HG03439 (cell line): ENCODE results near the gene SSU72.
"Not testable (repeated sequence)": the region's sequence is repeated elsewhere in the genome, so short reads cannot be mapped to it uniquely, and the experiment has no call there.

Source experiments
- ATAC-seq: cut with Tn5 transposase; IDR thresholded peaks from one replicate; pipeline ENCODE4 v1.9.1; 2021; ENCODE audit warnings: mild to moderate bottlenecking, moderate library complexity; ENCODE audit not compliant: unreplicated experiment

SSU72 gene

DNA sequence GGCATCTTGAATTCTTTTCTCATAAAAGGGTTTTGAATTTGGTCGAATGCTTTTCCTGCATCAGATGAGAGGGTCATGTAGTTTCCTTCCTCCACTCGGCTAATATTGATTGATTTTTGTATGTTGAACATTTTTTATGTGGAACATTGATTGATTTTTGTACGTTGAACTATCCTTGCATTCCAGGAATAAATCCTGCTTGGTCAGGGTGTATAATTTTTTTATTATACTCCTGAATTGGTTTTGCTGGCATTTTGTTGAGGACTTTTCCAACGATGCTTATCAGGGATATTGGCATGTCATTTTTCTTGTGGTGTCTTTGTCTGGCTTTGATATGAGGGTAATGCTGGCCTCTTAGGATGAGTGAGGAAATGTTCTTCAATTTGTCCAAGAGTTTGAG is 42.7 kb downstream of the SSU72 start:
- ATAC-seq, result no peak

DNA sequence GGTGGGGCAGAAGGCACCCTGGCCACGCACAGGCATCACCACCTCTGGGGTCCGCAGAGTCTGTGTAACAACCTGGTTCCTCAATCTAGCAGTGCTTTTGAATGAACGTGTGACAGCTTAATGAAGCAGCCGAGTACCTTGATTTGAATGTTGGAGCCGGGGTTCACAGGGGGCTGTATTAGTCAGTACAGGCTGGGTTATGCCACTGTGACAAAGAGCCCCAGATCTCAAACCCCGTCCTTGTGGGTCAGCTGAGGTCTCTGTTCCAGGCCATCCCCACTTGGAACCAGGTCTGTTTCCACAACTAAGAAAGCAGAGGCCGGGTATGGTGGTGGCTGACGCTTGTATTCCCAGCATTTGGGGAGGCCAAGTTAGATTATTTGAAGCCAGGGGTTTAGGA is 44.7 kb downstream of the SSU72 start:
- no peak for ATAC-seq

DNA sequence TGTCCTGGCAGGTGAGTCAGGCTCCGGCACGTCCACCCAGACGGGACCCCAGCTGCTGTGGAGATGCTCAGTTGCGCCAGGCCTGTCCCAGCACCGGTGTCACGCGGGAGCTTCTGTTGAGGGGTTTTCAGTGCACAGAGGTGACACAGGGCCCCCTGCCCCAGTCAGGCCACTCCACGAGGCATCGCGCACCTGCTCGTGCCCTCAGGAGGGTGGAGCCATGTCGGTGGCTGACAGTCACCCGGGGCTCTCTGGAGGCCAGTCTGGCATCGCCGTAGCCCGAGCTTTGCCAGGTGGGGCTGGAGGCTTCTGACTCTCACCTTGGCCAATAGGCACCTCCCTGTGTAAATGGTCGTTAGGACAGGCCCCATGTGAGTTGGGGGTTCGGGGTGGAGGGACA is 45.3 kb downstream of the SSU72 start:
- ATAC-seq, result no peak

DNA sequence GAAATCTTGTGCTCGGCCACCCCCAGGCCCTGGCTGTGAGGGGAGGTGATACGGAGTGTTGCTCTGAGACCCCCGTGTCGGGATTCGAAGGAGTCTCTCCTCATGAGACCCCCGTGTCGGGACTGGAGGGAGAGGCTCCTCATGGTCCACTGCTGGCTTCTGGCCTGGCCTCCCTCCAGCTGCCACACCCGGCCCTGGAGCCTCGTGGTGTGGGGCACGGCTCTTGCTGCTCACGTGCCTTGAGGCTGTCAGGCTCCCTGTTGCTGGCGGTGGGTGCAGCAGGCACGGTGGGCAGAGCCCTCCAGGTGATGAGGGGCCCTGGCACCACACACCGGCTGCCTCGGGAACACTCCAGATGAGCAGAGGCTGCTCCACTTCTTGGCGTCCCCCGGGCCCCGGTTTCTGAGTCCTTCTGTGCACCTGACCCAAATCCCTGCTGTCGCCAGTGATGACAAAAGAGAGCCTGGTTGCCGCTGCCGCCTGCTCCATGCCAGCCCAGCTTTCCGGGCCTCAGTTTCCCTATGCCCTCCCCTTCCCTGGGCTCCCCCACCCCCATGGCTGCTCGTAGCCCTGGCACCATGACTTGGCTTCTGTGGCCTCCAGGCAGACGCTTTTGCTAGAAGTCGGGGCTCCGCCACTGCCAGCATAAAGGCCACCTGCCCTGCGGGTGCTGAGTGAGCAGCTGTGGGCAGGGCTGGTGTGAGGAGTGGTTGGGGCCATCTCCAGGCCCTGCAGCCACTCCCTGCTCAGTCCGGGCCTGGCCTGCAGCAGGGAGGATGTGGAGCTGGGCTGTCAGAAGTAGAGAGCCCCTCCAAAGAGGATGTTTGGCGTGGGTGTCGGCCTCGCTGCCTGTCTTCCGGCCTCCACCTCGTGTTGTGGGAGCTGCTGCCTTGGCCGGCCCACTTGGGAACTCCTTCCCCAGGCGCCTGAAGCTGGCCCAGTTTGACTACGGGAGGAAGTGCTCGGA is 46.1 kb downstream of the SSU72 start:
- no peak for ATAC-seq

DNA sequence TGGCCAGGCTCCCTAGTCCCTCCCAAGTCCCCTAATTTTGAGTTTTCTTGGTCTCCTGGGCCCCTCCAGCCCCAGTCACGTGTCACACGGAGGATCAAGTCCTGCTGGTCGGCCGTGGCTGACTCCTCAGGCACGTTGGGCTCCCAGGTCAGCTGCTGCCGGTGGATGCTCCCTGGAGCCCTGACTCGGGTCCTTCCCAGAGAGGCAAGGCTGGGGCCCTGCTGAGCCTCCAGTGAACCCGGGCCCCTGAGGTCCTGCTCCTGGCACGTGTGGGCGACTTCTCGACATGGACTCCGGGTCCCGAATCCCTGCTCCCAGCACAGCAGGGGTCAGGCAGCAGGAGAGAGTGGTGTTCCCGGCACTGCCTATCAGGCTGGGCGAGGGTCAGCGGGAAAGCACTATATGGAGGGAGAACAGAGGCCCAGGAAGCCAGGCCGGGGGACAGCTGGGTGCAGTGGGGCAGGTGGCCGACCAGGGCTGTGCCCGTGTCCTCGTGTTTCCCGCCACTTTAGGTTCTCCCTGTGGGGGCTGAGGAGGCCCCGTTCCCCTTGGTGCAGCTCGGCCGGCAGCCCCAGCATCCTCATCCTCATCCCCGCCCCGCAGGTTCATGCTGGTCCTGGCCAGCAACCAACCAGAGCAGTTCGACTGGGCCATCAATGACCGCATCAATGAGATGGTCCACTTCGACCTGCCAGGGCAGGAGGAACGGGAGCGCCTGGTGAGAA is 47.4 kb downstream of the SSU72 start:
- ATAC-seq, result no peak

DNA sequence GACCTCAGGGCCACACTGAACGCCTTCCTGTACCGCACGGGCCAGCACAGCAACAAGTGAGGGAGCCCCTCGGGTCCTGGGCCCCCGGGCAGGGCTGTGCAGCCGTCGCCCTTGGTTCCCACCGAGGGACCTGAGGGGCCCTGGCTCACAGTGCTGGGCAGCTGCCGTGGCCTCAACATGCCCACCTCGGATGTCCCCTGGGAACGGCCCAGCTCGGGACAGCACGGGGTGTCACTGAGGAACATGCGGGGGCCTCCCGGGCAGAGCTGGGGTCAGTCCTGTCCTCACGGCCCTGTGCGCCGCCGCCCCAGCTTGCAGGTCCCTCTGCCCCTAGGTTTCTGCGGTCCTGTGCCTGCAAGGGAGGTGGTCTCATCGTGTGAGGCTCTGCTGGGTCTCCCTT is 48.2 kb downstream of the SSU72 start:
- ATAC-seq, result not testable (repeated sequence)

DNA sequence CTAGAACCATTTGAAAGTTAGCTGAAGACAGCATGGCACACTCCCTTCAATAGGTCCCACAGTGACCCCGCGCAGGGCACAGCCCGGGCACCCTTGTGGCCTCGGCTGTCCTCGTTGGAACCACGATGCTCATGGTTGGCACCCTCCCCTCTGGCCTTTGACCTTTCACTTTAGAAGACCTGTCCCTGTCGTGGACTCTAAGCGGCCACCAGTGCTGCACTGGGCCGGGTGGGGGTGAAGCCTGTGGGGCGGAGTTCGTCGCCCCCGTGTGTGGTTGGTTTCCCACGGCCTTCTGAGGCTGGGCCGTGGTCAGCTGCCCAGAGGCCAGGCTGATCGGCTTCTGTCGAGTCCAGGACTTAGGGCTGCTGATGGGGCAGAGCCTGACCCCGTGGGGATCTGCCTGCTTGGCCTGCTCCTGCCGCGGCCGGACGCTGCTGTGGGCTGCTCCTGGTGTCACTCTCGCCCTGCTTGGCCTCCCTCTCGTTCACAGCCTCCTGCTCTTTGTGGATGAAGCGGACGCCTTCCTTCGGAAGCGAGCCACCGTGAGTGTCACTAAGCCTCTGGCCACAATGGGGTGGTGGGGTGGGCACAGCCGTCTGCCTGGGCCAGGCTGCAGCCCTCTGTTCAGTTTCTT is 49.8 kb downstream of the SSU72 start:
- not testable (repeated sequence) for ATAC-seq

DNA sequence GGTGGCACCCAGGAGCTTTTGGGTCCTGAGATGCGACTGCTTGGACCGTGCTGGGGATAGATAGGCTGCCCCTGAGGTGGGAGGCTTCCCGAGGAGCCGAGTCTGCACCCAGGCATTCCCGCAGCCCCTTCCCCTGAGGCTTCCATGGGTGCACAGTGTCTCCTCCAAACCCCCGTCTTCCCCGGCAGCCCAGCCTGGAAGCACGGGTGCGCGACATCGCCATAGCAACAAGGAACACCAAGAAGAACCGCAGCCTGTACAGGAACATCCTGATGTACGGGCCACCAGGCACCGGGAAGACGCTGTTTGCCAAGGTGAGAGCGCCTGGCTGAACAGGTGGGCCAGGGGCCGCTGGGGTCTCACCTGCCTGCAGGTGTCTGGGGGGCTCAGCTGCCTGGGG is 51.0 kb downstream of the SSU72 start:
- ATAC-seq, result not testable (repeated sequence)

DNA sequence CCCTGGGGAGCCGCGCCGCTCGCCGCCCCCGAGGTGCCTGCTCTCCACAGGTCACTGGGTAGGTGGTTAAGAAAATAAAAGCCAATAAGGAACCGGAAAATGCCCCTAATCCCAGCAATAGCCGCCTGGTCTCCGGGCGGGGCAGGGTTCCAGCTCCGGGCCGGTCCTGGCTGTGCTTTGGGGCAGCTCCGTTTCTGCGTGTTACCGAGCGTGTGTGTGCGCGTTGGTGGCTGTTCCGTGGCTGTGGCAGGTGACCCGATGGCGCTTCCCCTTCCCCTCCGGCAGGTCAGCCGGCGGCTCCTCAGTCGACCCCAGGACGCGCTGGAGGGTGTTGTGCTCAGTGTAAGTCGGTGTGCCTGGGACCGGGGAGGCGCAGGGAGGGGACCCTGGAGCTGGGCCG is 51.4 kb downstream of the SSU72 start:
- ATAC-seq, result not testable (repeated sequence)

DNA sequence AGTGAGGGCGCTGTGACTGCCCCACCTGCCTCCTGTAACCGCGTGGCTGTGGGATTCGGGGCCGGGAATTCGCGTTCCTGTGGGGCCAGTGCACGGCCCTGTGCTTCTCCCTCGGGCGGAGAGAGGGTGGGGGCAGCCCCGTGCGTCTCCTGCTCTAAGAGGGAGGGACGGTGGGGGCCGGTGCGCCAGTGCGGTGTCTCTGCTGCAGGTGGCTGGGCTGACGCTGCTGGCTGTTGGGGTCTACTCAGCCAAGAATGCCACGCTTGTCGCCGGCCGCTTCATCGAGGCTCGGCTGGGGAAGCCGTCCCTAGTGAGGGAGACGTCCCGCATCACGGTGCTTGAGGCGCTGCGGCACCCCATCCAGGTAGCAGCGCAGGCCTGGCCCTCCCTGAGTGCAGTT is 52.1 kb downstream of the SSU72 start:
- not testable (repeated sequence) for ATAC-seq

DNA sequence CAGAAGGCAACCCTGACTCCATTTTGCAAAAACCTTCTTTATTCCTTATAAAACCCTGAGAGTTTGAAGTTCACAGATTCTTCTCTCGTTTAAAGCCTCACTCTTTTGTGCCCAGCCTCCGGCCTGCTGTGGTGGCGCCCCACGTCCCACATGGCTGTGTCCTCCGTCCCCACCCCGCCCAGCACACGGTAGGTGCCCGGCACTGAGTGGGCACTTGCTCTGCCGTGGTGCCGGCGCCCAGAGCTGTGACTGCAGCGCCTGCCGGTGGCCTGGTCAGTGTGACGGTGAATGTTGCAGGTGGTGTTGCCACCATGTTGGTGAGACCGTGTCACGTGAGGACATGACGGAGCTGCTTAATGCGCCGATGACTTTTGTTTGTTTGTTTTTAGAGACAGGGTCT is 53.3 kb downstream of the SSU72 start:
- no peak for ATAC-seq

DNA sequence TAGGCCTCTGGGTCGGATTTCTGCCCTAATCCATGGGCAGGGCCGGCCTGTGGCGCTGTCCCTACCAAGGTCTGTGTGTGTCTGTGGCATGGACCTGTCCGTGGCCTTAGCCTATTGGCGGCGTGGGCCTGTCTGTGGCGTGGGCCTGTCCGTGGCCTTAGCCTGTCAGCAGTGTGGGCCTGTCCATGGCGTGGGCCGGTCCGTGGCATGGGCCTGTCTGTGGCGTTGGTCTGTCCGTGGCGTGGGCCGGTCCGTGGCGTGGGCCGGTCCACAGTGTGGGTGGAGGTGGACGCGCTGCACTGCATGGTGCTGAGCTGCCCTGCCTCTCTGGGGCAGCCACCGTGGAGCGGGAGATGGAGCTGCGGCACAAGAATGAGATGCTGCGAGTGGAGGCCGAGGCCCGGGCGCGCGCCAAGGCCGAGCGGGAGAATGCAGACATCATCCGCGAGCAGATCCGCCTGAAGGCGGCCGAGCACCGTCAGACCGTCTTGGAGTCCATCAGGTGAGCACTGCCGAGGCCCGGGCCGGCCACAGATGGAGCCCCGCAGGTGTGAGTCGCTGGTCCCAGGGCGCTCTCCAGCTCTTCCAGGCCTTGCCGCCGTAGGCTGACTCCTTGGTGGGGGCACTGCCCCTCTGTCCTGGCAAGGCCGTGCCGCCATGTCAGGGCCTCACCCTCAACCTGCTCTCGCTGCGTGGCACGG is 54.7 kb downstream of the SSU72 start:
- ATAC-seq, result not testable (repeated sequence)

DNA sequence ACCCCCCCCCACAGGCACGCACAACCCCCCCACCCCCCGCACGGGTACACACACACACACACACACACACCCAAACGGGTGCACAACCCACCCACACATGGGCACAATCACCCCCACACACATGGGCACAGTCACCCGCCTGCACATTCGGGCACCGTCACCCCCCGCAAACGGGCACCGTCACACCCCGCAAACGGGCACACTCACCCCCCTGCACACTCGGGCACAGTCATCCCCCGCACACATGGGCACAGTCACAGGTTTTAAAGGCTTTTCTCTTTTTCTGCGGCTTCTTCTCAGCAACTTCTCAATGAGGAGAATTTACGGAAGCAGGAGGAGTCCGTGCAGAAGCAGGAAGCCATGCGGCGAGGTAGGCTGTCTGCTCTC is 56.0 kb downstream of the SSU72 start:
- not testable (repeated sequence) for ATAC-seq

DNA sequence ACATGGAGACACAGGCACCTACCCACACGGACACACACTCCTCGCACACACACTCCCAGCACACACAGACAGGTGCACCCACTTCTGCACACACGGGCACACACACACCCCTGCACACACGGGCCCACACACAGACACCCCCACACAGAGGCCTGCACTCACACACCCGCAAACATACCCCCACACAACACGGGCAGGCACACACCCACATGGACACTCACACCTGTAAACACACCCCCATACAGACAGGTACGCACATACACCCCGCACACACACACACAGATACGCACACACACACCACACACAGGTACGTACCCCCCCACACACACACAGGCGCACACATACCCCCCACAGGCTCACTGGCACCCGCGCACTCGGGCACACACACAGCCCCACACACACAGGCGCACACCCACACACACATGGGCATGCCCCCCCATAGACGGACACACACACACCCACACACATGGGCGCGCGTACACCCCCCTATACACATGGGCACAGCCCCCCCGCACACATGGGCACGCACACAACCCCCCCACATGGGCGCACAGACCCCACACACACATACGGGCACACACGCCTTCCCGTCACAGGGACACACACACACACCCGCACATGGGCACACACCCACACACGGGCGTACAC is 56.6 kb downstream of the SSU72 start:
- no peak for ATAC-seq

DNA sequence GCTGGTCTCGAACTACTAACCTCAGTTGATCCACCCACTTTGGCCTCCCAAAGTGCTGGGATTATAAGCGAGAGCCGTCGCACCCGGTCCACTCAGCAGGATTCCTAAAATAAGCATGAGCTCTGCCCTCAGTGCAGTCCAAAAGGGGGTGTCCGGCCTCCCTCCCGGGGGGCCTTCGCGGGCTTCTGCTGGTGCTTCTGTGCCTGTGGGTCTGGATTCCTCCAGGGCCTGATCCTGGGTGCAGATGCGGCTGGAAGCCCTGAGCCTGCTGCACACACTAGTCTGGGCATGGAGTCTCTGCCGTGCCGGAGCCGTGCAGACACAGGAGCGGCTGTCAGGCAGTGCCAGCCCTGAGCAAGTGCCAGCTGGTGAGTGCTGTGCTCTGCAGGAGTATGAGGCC is 57.7 kb downstream of the SSU72 start:
- ATAC-seq, result not testable (repeated sequence)

DNA sequence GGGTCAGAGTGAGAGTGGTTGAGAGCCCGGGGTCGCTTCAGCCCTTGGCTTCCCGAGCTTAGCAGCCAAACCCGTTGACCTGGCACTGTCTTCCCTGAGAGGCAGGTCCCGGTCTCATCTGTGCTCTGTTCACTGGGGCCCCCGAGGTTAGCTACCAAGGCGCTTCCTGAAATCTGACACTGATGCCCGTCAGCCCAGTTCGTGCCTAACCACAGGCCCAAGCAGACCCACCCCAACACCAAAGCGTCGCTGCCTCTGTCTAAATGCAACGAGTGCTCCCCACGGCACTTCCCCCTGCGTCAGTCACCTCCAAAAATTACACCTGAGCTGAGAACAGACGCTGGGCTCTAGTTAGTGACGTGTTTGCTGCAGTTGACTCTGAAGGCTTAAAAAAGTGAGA is 60.3 kb downstream of the SSU72 start:
- not testable (repeated sequence) for ATAC-seq

DNA sequence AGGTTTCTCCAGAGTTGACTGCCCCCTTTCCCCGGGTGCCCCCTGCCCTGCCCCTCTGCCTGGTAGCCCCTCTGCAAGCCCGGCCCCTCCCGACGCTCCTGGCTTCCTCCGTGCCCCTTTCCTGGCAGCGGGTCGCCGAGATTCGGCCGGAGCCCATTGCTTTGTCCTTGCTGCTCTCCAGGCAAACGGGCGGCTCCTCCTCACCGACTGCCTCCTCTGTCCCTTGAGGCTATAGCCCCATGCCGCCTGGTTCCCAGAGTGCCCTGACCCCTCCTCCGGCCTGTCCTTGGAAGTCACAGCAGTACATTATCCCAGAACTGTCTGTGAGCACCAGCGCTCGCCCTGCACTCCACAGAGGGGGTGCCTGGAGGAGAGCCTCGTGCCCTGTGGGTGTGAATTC is 61.0 kb downstream of the SSU72 start:
- ATAC-seq, result not testable (repeated sequence)

DNA sequence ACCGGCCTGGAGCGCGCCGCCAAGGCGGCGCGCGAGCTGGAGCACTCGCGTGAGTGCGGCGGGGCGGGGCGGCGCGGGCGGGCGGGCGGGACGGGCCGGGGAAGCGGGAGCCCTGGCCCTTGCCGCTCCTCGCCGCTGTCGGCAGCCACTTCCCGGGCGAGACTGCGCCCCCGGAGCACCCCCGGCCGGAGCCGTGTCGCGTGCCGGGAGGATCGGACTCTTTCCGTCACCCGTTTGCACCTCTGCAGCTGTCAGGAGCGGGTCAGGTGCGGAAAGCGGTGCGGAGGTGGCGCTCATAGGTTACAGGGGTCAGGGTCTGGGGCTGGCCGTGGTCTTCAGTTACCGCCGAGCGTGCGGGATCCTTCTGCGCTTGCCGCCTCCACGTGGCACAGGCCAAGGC is 62.2 kb downstream of the SSU72 start:
- ATAC-seq, result peak; percentile 6

DNA sequence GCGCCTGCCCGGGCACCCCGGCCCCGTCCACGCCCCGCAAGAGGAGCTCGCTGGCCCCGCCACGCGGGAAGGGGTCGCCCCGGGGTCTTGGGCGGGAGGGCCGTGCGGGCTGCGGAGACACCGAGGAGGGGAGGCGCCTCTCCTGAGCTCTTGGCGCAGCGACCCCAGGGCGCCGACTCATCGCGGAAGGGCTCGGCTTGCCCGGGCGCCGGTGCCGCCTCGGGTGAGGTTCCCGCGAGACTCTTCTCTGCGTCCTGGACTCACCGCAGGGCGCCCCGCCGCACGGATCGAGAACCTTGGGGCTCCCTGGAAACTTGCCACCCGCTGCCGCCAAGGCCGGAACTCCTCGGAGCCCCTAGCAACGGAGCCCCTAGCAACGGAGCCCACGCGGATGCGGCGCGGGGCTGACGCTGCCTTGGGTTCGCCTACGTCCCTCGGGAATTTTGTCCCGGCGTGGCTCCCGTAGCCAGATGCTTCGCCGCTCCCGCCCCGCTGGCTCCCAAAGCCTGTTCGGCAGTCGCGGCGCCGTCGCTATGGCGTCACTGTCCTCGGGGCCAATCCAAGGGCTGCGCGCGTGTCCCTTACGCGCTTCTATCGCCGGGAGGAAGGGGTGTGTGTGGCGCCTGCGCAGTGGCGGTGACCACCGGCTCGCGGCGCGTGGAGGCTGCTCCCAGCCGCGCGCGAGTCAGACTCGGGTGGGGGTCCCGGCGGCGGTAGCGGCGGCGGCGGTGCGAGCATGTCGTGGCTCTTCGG is 63.0 kb downstream of the SSU72 start, which contains the start of gene ATAD3A:
Gene ATAD3A, plus strand, starts transcription at position 630 of the 753 bp plus-strand sequence. Its CDS starts 107 bp downstream, at position 737.
- peak; percentile 87 for ATAC-seq
